H4 (cell line): ENCODE results near the gene CHAF1B. TPM values are rescaled to one million over a fixed set of nuclear protein-coding genes. Genes with fewer than 3 reads are reported as not detected.
A peak's percentile ranks its signal among the peaks of the same experiment; 100 is the strongest.
"Not testable (repeated sequence)": the region's sequence is repeated elsewhere in the genome, so short reads cannot be mapped to it uniquely, and the experiment has no call there.

ENCODE experiments used
- DNase-seq: peaks from one replicate; pipeline ENCODE4 v3.0.0-alpha.2; 2015; ENCODE audit warnings: low spot score
- total RNA-seq: library from RNA; depleted of rRNA; stranded (reverse); fragments of >200 nt; shearing (Covaris generic); gene quantifications from 2 replicates; pipeline ENCODE4 v1.2.3, GENCODE V29; 2014

The CHAF1B gene
- total RNA-seq, 1 experiment from 2014 or later, result 19.2 TPM

GRCh38 chr21:36388835-36389234, 3.6 kb downstream of the CHAF1B start:
- DNase-seq, result no peak

GRCh38 chr21:36391649-36392048, 6.5 kb downstream of the CHAF1B start:
- DNase-seq, result not testable (repeated sequence)

GRCh38 chr21:36395353-36396111, 10.3 kb downstream of the CHAF1B start:
- DNase-seq, result no peak

- DNase-seq, result no peak
Measured at GRCh38 chr21:36396325-36396724, 11.1 kb downstream of the CHAF1B start.

- DNase-seq, result no peak
Measured at GRCh38 chr21:36396971-36397370, 11.8 kb downstream of the CHAF1B start.

- no peak for DNase-seq
Measured at GRCh38 chr21:36397606-36398005, 12.4 kb downstream of the CHAF1B start.

GRCh38 chr21:36399736-36400135, 14.5 kb downstream of the CHAF1B start:
- DNase-seq, result not testable (repeated sequence)

GRCh38 chr21:36400719-36401118, 15.5 kb downstream of the CHAF1B start:
- DNase-seq, result no peak

GRCh38 chr21:36402339-36402738, 17.1 kb downstream of the CHAF1B start:
- DNase-seq, result no peak

- DNase-seq, result no peak
Measured at GRCh38 chr21:36403713-36404112, 18.5 kb downstream of the CHAF1B start.

GRCh38 chr21:36408568-36408967, 23.4 kb downstream of the CHAF1B start:
- no peak for DNase-seq

- DNase-seq, result no peak
Measured at GRCh38 chr21:36411301-36411700, 26.1 kb downstream of the CHAF1B start.

- DNase-seq, result no peak
Measured at GRCh38 chr21:36412916-36413315, 27.7 kb downstream of the CHAF1B start.

GRCh38 chr21:36415375-36415774, 30.2 kb downstream of the CHAF1B start:
- no peak for DNase-seq

- no peak for DNase-seq
Measured at GRCh38 chr21:36419241-36419640, 34.0 kb downstream of the CHAF1B start.

GRCh38 chr21:36419996-36420395, 34.8 kb downstream of the CHAF1B start:
- DNase-seq, result peak; percentile 91

- DNase-seq, result no peak
Measured at GRCh38 chr21:36420571-36421339, 35.6 kb downstream of the CHAF1B start.

- DNase-seq, result peak; percentile 64
Measured at GRCh38 chr21:36422279-36423098, 37.3 kb downstream of the CHAF1B start.

- no peak for DNase-seq
Measured at GRCh38 chr21:36423771-36424433, 38.7 kb downstream of the CHAF1B start.

- DNase-seq, result no peak
Measured at GRCh38 chr21:36424592-36424991, 39.4 kb downstream of the CHAF1B start.

- no peak for DNase-seq
Measured at GRCh38 chr21:36425286-36425685, 40.1 kb downstream of the CHAF1B start.

GRCh38 chr21:36427502-36427901, 42.3 kb downstream of the CHAF1B start:
- DNase-seq, result no peak
